Mammary microvascular endothelial cell (primary cell): Measurements from ENCODE around the gene SRP14. TPM values are rescaled to one million over a fixed set of nuclear protein-coding genes. Genes with fewer than 3 reads are reported as not detected.

ENCODE experiments used
- total RNA-seq: library from RNA; depleted of rRNA; stranded (reverse); fragments of >200 nt; gene quantifications from 2 replicates; pipeline ENCODE4 v1.2.3, GENCODE V29; 2015

SRP14 gene
- 352 and 357 TPM in 2 replicates for total RNA-seq

GRCh38 chr15:40038638-40039543 lies at the start of gene SRP14:
SRP14 (minus strand) TSS chr15:40039181; CDS start chr15:40039116, 65 bp downstream.

Other genes with a start within 250 kb of the SRP14 start
- 43.2 and 47.4 TPM in 2 replicates for gene GPR176, start 118.9 kb downstream of the SRP14 start, total RNA-seq
- 63.0 and 71.8 TPM in 2 replicates for gene EIF2AK4, start 105.1 kb downstream of the SRP14 start, total RNA-seq
- 4.5 and 5.7 TPM in 2 replicates for gene BMF, start 69.7 kb upstream of the SRP14 start, total RNA-seq
- 38.7 and 51.1 TPM in 2 replicates for gene BUB1B, start 121.9 kb upstream of the SRP14 start, total RNA-seq
- gene PAK6, start 199.9 kb upstream of the SRP14 start, total RNA-seq = 0.20 TPM in 1 of 2 replicates, not detected in the other
- not detected in 2 replicates for gene ANKRD63, start 243.9 kb upstream of the SRP14 start, total RNA-seq